ENCODE results near the gene RANBP9. TPM values are rescaled to one million over a fixed set of nuclear protein-coding genes. Genes with fewer than 3 reads are reported as not detected.
A peak's percentile ranks its signal among the peaks of the same experiment; 100 is the strongest.

Gene RANBP9
- total and polyA plus RNA-seq, 2 of the 13 experiments (the other 11 are each of a cell fraction or from before 2014, with no cell fraction given) = 26.6 to 30.6 TPM

GRCh38 chr6:13743736-13744127 is 32.1 kb upstream of the RANBP9 start:
- Histone ChIP-seq H3K79me2 (ENCODE audit: insufficient read depth, low read length) (no peaks in the 10 kb centered on the region), H2AFZ (ENCODE audit: low read length) (no peak overlapping the region), H3K4me2 (ENCODE audit: low read depth, low read length) (no peak overlapping the region), H3K9me3 (ENCODE audit: low read length) (no peaks in the 10 kb centered on the region), H4K20me1 (ENCODE audit: insufficient read depth, low read length) (no peaks in the 10 kb centered on the region), H3K4me1 (ENCODE audit: insufficient read depth, low read length) (no peaks in the 10 kb centered on the region), H3K27me3 (ENCODE audit: control insufficient read depth in 1 of 2, insufficient read depth in 2 of 2, low read length in 2 of 2) (no peaks in the 10 kb centered on the region; a peak in 1 of 5 replicates), H3K9ac (ENCODE audit: insufficient read depth, low read depth, low read length) (no peak overlapping the region), H3K4me3 (replicated peaks in 1 of 3; ENCODE audit: insufficient read depth in 1 of 3, low read depth in 2 of 3, low read length in 3 of 3) (no peak overlapping the region), H3K36me3 (replicated peaks in 1 of 2; ENCODE audit: control insufficient read depth in 1 of 2, insufficient read depth in 2 of 2, low read length in 2 of 2) (no peaks in the 10 kb centered on the region), H3K27ac (ENCODE audit: extremely low read length, insufficient read depth, low read length) (no peak overlapping the region)
- ChIA-PET CTCF (ENCODE audit: low intra/inter-chr PET ratio, low total read pairs) (no interaction called here), POLR2A (no interaction called here)
- ATAC-seq (no peak), DNase-seq (ENCODE audit: low spot score) (no peak), FAIRE-seq (no peak)
- in situ Hi-C loops (cut with HindIII; ENCODE audit: extremely low pct_ligation_motif_present, low pct_unique_long_range_greater_than_20kb) = no loop called here
- intact Hi-C loops (cut with micrococcal nuclease; ENCODE audit: unreplicated experiment) = no loop called here
- no TSS peak for BruUV-seq (replicated peaks)
- no peak for TF ChIP-seq POGK (CRISPR knock-in tag; conservative IDR thresholded peaks at IDR 0.05)
- TF ChIP-seq NFYB (CRISPR knock-in tag; IDR thresholded peaks at IDR 0.05) = peak; percentile 35
- no peak for TF ChIP-seq NR3C1 (CRISPR knock-in tag; IDR thresholded peaks at IDR 0.05)
- no peak for TF ChIP-seq ZNF230 (CRISPR knock-in tag; IDR thresholded peaks at IDR 0.05)
- no peak for TF ChIP-seq TBX2 (CRISPR knock-in tag; IDR thresholded peaks at IDR 0.05; ENCODE audit: borderline replicate concordance)
- no peak for TF ChIP-seq PHF21A (CRISPR knock-in tag; IDR thresholded peaks at IDR 0.05)
- TF ChIP-seq TARDBP (CRISPR knock-in tag; IDR thresholded peaks at IDR 0.05) = no peak
- 55% methylated on average over 7 of the region's 7 CpGs for WGBS (ENCODE audit: low lambda C conversion rate)
